Memory B cell (primary cell): ENCODE results near the gene GLG1.
"Not testable (repeated sequence)": the region's sequence is repeated elsewhere in the genome, so short reads cannot be mapped to it uniquely, and the experiment has no call there.

ENCODE experiments used
- ATAC-seq: fragments of 150-1000 bp; cut with Tn5 transposase; 2 replicates; pipeline ENCODE4 v1.10.0; 2021; ENCODE audit warnings: low read depth, mild to moderate bottlenecking, moderate library complexity
- DNase-seq, 2 donors: peaks; one replicate each; pipeline ENCODE4 v3.0.0; 2022; ENCODE audit warnings: low spot score in 2 of 2
- H3K27ac Mint-ChIP-seq: one replicate; pipeline ENCODE4 v1.8.0; 2022; ENCODE audit warnings: mild to moderate bottlenecking, moderate library complexity, mixed read lengths
- H3K27me3 Mint-ChIP-seq: one replicate; pipeline ENCODE4 v1.8.0; 2022; ENCODE audit warnings: mixed read lengths
- H3K36me3 Mint-ChIP-seq: one replicate; pipeline ENCODE4 v1.8.0; 2022; ENCODE audit warnings: mild to moderate bottlenecking, mixed read lengths
- H3K4me1 Mint-ChIP-seq: one replicate; pipeline ENCODE4 v1.8.0; 2022; ENCODE audit warnings: mixed read lengths
- H3K4me3 Mint-ChIP-seq: one replicate; pipeline ENCODE4 v1.8.0; 2022; ENCODE audit warnings: mild to moderate bottlenecking, moderate library complexity, mixed read lengths
- H3K9me3 Mint-ChIP-seq: one replicate; pipeline ENCODE4 v1.8.0; 2022; ENCODE audit warnings: mixed read lengths

GLG1 gene

GRCh38 chr16:74556375-74556922 lies 50.5 kb downstream of the GLG1 start:
- ATAC-seq (no peak), DNase-seq (no peak)
- Mint-ChIP-seq H3K9me3 (no peaks in the 10 kb centered on the region), H3K27me3 (no peaks in the 10 kb centered on the region), H3K27ac (no peak overlapping the region), H3K4me1 (peaks cover 8% of the 10 kb centered on the region), H3K4me3 (no peak overlapping the region), H3K36me3 (peaks cover 3% of the 10 kb centered on the region)

GRCh38 chr16:74552357-74552756 lies 54.6 kb downstream of the GLG1 start:
- not testable (repeated sequence) for ATAC-seq, H3K9me3 Mint-ChIP-seq, H3K4me1 Mint-ChIP-seq, DNase-seq, H3K27ac Mint-ChIP-seq, H3K4me3 Mint-ChIP-seq, H3K27me3 Mint-ChIP-seq, H3K36me3 Mint-ChIP-seq

GRCh38 chr16:74550227-74551019 lies 56.5 kb downstream of the GLG1 start:
- not testable (repeated sequence) for H3K36me3 Mint-ChIP-seq, ATAC-seq, H3K4me1 Mint-ChIP-seq, H3K27ac Mint-ChIP-seq, H3K9me3 Mint-ChIP-seq, DNase-seq, H3K4me3 Mint-ChIP-seq, H3K27me3 Mint-ChIP-seq

- not testable (repeated sequence) for ATAC-seq, DNase-seq, H3K9me3 Mint-ChIP-seq, H3K27me3 Mint-ChIP-seq, H3K4me3 Mint-ChIP-seq, H3K27ac Mint-ChIP-seq, H3K36me3 Mint-ChIP-seq, H3K4me1 Mint-ChIP-seq
Measured at GRCh38 chr16:74546112-74546511, 60.8 kb downstream of the GLG1 start.

- H3K27ac Mint-ChIP-seq, H3K4me1 Mint-ChIP-seq: not testable (repeated sequence)
Measured at GRCh38 chr16:74542911-74543578, 63.9 kb downstream of the GLG1 start.

GRCh38 chr16:74540663-74541062 lies 66.3 kb downstream of the GLG1 start:
- ATAC-seq, H3K27me3 Mint-ChIP-seq, H3K27ac Mint-ChIP-seq, DNase-seq, H3K4me3 Mint-ChIP-seq, H3K4me1 Mint-ChIP-seq, H3K9me3 Mint-ChIP-seq, H3K36me3 Mint-ChIP-seq: not testable (repeated sequence)

More at GRCh38 chr16:74542911-74543578, 63.9 kb downstream of the GLG1 start:
- not testable (repeated sequence) for H3K4me3 Mint-ChIP-seq, ATAC-seq, H3K9me3 Mint-ChIP-seq, DNase-seq, H3K36me3 Mint-ChIP-seq, H3K27me3 Mint-ChIP-seq

- not testable (repeated sequence) for H3K27me3 Mint-ChIP-seq, H3K9me3 Mint-ChIP-seq, H3K4me3 Mint-ChIP-seq, H3K27ac Mint-ChIP-seq, DNase-seq, ATAC-seq, H3K4me1 Mint-ChIP-seq, H3K36me3 Mint-ChIP-seq
Measured at GRCh38 chr16:74538801-74539200, 68.1 kb downstream of the GLG1 start.

GRCh38 chr16:74537746-74538145 lies 69.2 kb downstream of the GLG1 start:
- not testable (repeated sequence) for H3K27me3 Mint-ChIP-seq, H3K4me3 Mint-ChIP-seq, ATAC-seq, DNase-seq, H3K4me1 Mint-ChIP-seq, H3K36me3 Mint-ChIP-seq, H3K27ac Mint-ChIP-seq, H3K9me3 Mint-ChIP-seq

- not testable (repeated sequence) for H3K4me1 Mint-ChIP-seq, DNase-seq, H3K27ac Mint-ChIP-seq, H3K9me3 Mint-ChIP-seq, H3K36me3 Mint-ChIP-seq, H3K4me3 Mint-ChIP-seq, ATAC-seq, H3K27me3 Mint-ChIP-seq
Measured at GRCh38 chr16:74534650-74535049, 72.3 kb downstream of the GLG1 start.

- Mint-ChIP-seq H3K27me3 (no peaks in the 10 kb centered on the region), H3K36me3 (peaks cover 24% of the 10 kb centered on the region), H3K4me3 (no peak overlapping the region), H3K9me3 (no peaks in the 10 kb centered on the region), H3K4me1 (peaks cover 5% of the 10 kb centered on the region), H3K27ac (no peak overlapping the region)
- ATAC-seq (no peak), DNase-seq (no peak)
Measured at GRCh38 chr16:74524926-74525325, 82.0 kb downstream of the GLG1 start.

- Mint-ChIP-seq H3K27me3 (no peaks in the 10 kb centered on the region), H3K4me1 (peaks cover 5% of the 10 kb centered on the region), H3K36me3 (peaks cover 23% of the 10 kb centered on the region), H3K4me3 (no peak overlapping the region), H3K9me3 (no peaks in the 10 kb centered on the region), H3K27ac (no peak overlapping the region)
- ATAC-seq: no peak
- DNase-seq: no peak
Measured at GRCh38 chr16:74524117-74524516, 82.8 kb downstream of the GLG1 start.

- H3K27me3 Mint-ChIP-seq, H3K9me3 Mint-ChIP-seq, DNase-seq, H3K4me3 Mint-ChIP-seq, H3K4me1 Mint-ChIP-seq, H3K27ac Mint-ChIP-seq, ATAC-seq: not testable (repeated sequence)
- peaks cover 23% of the 10 kb centered on the region for H3K36me3 Mint-ChIP-seq
Measured at GRCh38 chr16:74523706-74524105, 83.2 kb downstream of the GLG1 start.

GRCh38 chr16:74522160-74522559 lies 84.8 kb downstream of the GLG1 start:
- Mint-ChIP-seq H3K36me3 (peaks cover 21% of the 10 kb centered on the region), H3K4me3 (no peak overlapping the region), H3K27me3 (no peaks in the 10 kb centered on the region), H3K27ac (no peak overlapping the region), H3K4me1 (peaks cover 5% of the 10 kb centered on the region), H3K9me3 (no peaks in the 10 kb centered on the region)
- DNase-seq: no peak
- ATAC-seq: no peak

- no peaks in the 10 kb centered on the region for H3K27me3 Mint-ChIP-seq
- no peaks in the 10 kb centered on the region for H3K9me3 Mint-ChIP-seq
- peak overlapping the region; percentile 6 for H3K27ac Mint-ChIP-seq
- H3K4me1 Mint-ChIP-seq: peaks cover 5% of the 10 kb centered on the region
- ATAC-seq: no peak
- H3K36me3 Mint-ChIP-seq: peaks cover 19% of the 10 kb centered on the region
- H3K4me3 Mint-ChIP-seq: no peak overlapping the region
- DNase-seq: no peak
Measured at GRCh38 chr16:74521691-74522090, 85.2 kb downstream of the GLG1 start.
